ENCODE data around the gene TRAPPC12. TPM values are rescaled to one million over a fixed set of nuclear protein-coding genes. Genes with fewer than 3 reads are reported as not detected.

Gene TRAPPC12
- total RNA-seq, 3 donors from 2014 or later (not counting 1 experiment from before 2014, with no cell fraction given), result 65.1 to 92.6 (median 86.7) TPM

- no peak for TF ChIP-seq CTCF (IDR thresholded peaks at IDR 0.05)
- Histone ChIP-seq H3K4me3 (ENCODE audit: low read length) (no peak overlapping the region), H3K36me3 (ENCODE audit: control insufficient read depth, insufficient read depth, low read length) (peaks cover 17% of the 10 kb centered on the region), H3K4me1 (ENCODE audit: control insufficient read depth, insufficient read depth, low read length) (no peaks in the 10 kb centered on the region), H3K27ac (ENCODE audit: low read length) (no peak overlapping the region), H3K27me3 (ENCODE audit: control insufficient read depth, insufficient read depth, low read length) (no peaks in the 10 kb centered on the region), H3K9me3 (ENCODE audit: control insufficient read depth, insufficient read depth, low read length) (no peaks in the 10 kb centered on the region)
- peaks cover 5% of the 10 kb centered on the region for H3K36me3 Mint-ChIP-seq
- H3K4me1 Mint-ChIP-seq, result peaks cover 5 to 17% of the 10 kb centered on the region in 2 donors
- H3K27ac Mint-ChIP-seq, result peak overlapping the region in 1 of 2 donors; percentile 42
- H3K4me3 Mint-ChIP-seq, result no peak overlapping the region
- DNase-seq, result no peak
- intact Hi-C loops (cut with micrococcal nuclease), result no loop called here
- H3K9me3 Mint-ChIP-seq, result no peaks in the 10 kb centered on the region
- H3K27me3 Mint-ChIP-seq (ENCODE audit: low read depth in 2 of 2), result no peaks in the 10 kb centered on the region
- ATAC-seq, result no peak
- 91% methylated on average over 11 of the region's 11 CpGs for WGBS (ENCODE audit: insufficient coverage)
These were observed 39.4 kb downstream of the TRAPPC12 start for GRCh38 chr2:3418766-3419404.

DNA sequence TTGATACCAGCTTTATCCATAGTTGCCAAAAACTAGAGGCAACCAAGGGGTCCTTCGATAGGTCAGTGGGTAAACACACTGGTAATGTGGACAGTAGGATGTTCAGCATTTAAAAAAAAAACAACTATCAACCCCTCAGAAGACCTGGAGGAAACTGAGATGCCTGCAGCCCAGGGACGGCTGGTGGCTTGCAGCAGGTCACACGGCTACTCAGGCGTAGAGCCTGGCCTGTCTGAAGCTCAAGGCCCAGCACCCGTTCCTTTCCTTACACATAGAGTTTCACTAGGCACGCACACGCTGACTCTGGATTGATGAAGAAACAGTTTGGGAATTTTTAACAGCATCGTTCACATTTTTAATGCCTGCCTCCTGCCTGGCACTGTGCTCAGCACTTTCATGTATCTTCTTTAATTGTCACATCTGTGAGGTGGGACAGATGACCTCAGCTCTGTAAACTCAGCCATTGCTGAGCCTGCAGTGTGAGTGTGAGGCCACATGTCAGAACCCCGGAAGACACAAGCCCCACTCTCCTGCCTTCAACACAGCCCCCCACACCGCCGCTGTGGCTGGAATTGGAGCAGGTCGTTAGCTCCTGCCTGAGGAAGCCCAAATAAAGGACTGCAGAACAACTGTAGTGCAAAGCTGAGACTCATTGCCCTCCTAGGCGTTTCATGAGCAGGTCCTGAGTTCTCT lies 40.7 kb downstream of the TRAPPC12 start:
- intact Hi-C loops (cut with micrococcal nuclease), result no loop called here
- H3K36me3 Mint-ChIP-seq, result peaks cover 8% of the 10 kb centered on the region
- H3K36me3 ChIP-seq (ENCODE audit: control insufficient read depth, insufficient read depth, low read length), result peaks cover 31% of the 10 kb centered on the region

DNA sequence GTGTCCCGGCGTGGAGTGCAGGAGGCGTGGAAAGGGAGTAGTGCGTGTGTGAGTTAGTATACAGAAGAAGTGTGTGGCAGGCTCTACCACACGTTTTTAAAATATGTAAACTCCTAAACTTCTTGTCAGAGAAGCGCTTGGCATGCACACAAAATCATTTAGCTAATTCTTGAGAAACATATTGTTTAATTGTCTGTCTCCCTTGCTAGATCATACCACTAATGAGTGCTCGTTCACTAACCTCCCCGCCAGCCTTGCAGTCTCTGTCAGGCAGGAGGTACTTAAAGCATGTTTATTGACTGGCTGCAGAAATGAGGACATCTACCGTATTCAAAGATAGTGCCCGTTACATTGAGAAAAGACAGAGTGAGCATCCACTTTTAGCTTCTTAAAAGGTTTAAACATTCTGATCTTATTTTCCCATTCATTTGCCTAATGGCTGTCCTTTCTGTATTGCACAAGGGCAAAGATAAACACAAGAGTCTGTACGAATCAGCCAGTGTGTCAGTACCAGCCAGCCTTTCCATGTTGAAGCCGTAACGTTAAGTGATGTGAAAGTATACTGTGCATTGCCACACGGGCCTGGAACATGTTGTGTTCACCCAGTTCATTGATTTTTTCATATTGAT lies 41.4 kb downstream of the TRAPPC12 start:
- peaks cover 8 to 20% of the 10 kb centered on the region in 2 donors for H3K4me1 Mint-ChIP-seq
- no peaks in the 10 kb centered on the region for H3K27me3 Mint-ChIP-seq (ENCODE audit: low read depth in 2 of 2)
- intact Hi-C loops (cut with micrococcal nuclease), result no loop called here
- Histone ChIP-seq H3K9me3 (ENCODE audit: control insufficient read depth, insufficient read depth, low read length) (no peaks in the 10 kb centered on the region), H3K27me3 (ENCODE audit: control insufficient read depth, insufficient read depth, low read length) (no peaks in the 10 kb centered on the region), H3K4me1 (ENCODE audit: control insufficient read depth, insufficient read depth, low read length) (no peaks in the 10 kb centered on the region), H3K36me3 (ENCODE audit: control insufficient read depth, insufficient read depth, low read length) (peaks cover 37% of the 10 kb centered on the region), H3K4me3 (ENCODE audit: low read length) (no peak overlapping the region), H3K27ac (ENCODE audit: low read length) (no peak overlapping the region)
- WGBS (ENCODE audit: insufficient coverage), result over 99% methylated on average over 13 of the region's 14 CpGs
- peaks cover 8% of the 10 kb centered on the region for H3K36me3 Mint-ChIP-seq
- no peak overlapping the region for H3K4me3 Mint-ChIP-seq
- H3K9me3 Mint-ChIP-seq, result no peaks in the 10 kb centered on the region
- H3K27ac Mint-ChIP-seq, result peak overlapping the region in 1 of 2 donors; percentile 31
- no peak for TF ChIP-seq CTCF (IDR thresholded peaks at IDR 0.05)
- ATAC-seq (no peak), DNase-seq (no peak)

More for the DNA sequence above, 40.7 kb downstream of the TRAPPC12 start:
- no peaks in the 10 kb centered on the region for H3K27me3 Mint-ChIP-seq (ENCODE audit: low read depth in 2 of 2)
- ATAC-seq (no peak), DNase-seq (no peak)
- no peak overlapping the region for H3K4me3 Mint-ChIP-seq
- H3K4me3 ChIP-seq (ENCODE audit: low read length), result no peak overlapping the region
- 95% methylated on average over 13 of the region's 13 CpGs for WGBS (ENCODE audit: insufficient coverage)
- peaks cover 8 to 20% of the 10 kb centered on the region in 2 donors for H3K4me1 Mint-ChIP-seq
- H3K27ac Mint-ChIP-seq, result peak overlapping the region in 1 of 2 donors; percentile 31
- no peaks in the 10 kb centered on the region for H3K27me3 ChIP-seq (ENCODE audit: control insufficient read depth, insufficient read depth, low read length)
- TF ChIP-seq CTCF (IDR thresholded peaks at IDR 0.05), result no peak
- H3K27ac ChIP-seq (ENCODE audit: low read length), result no peak overlapping the region
- H3K9me3 Mint-ChIP-seq, result no peaks in the 10 kb centered on the region
- H3K4me1 ChIP-seq (ENCODE audit: control insufficient read depth, insufficient read depth, low read length), result no peaks in the 10 kb centered on the region
- H3K9me3 ChIP-seq (ENCODE audit: control insufficient read depth, insufficient read depth, low read length), result no peaks in the 10 kb centered on the region

Data from natural killer cell (primary cell).